Calu3 (cell line): ENCODE data around the gene EP300. TPM values are rescaled to one million over a fixed set of nuclear protein-coding genes. Genes with fewer than 3 reads are reported as not detected.
A peak's percentile ranks its signal among the peaks of the same experiment; 100 is the strongest.
"Not testable (repeated sequence)": the region's sequence is repeated elsewhere in the genome, so short reads cannot be mapped to it uniquely, and the experiment has no call there.

ENCODE experiments used
- BruUV-seq: library from RNA; stranded (reverse); fragments of 400-500 nt; replicated peaks from 2 replicates; lab custom pipeline; 2021; lab: Mats Ljungman, UMichigan
- CTCF ChIA-PET: fragments of 300-600 bp; sonication (Branson Sonifier 250); formaldehyde crosslinking; loops from one replicate; lab custom pipeline; 2022; ENCODE audit warnings: antibody characterized with exemption; lab: Charles Lee
- DNase-seq: peaks from one replicate; pipeline ENCODE4 v3.0.0; 2022
- H3K27ac Mint-ChIP-seq: one replicate; pipeline ENCODE4 v1.8.0; 2022; ENCODE audit warnings: mixed read lengths; ENCODE audit not compliant: unreplicated experiment
- H3K27me3 Mint-ChIP-seq: one replicate; pipeline ENCODE4 v1.8.0; 2022; ENCODE audit warnings: mixed read lengths; ENCODE audit not compliant: unreplicated experiment
- H3K36me3 Mint-ChIP-seq: one replicate; pipeline ENCODE4 v1.8.0; 2022; ENCODE audit warnings: mild to moderate bottlenecking, moderate library complexity, mixed read lengths; ENCODE audit not compliant: insufficient read depth, unreplicated experiment
- H3K4me1 Mint-ChIP-seq: one replicate; pipeline ENCODE4 v1.8.0; 2022; ENCODE audit warnings: mild to moderate bottlenecking, low read depth, mixed read lengths; ENCODE audit not compliant: unreplicated experiment
- H3K4me3 Mint-ChIP-seq: one replicate; pipeline ENCODE4 v1.8.0; 2022; ENCODE audit warnings: mild to moderate bottlenecking, low read depth, moderate library complexity, mixed read lengths; ENCODE audit not compliant: unreplicated experiment
- H3K9me3 Mint-ChIP-seq: one replicate; pipeline ENCODE4 v1.8.0; 2022; ENCODE audit warnings: low read depth, mixed read lengths; ENCODE audit not compliant: unreplicated experiment
- CTCF ChIP-seq: fragments of 200-600 bp; IDR thresholded peaks from one replicate; pipeline ENCODE4 v1.8.0; 2022; ENCODE audit warnings: antibody characterized with exemption; ENCODE audit not compliant: unreplicated experiment
- intact Hi-C: fragments of 100-400 bp; cut with micrococcal nuclease; formaldehyde crosslinking; loops from one replicate; pipeline ENCODE4 v1.10.0; 2022; ENCODE audit not compliant: unreplicated experiment
- total RNA-seq: library from RNA; stranded (reverse); gene quantifications from 2 replicates; pipeline ENCODE4 v1.2.3, GENCODE V29; 2022

Gene EP300
- total RNA-seq, 1 experiment from 2014 or later = 71.5 TPM

DNA sequence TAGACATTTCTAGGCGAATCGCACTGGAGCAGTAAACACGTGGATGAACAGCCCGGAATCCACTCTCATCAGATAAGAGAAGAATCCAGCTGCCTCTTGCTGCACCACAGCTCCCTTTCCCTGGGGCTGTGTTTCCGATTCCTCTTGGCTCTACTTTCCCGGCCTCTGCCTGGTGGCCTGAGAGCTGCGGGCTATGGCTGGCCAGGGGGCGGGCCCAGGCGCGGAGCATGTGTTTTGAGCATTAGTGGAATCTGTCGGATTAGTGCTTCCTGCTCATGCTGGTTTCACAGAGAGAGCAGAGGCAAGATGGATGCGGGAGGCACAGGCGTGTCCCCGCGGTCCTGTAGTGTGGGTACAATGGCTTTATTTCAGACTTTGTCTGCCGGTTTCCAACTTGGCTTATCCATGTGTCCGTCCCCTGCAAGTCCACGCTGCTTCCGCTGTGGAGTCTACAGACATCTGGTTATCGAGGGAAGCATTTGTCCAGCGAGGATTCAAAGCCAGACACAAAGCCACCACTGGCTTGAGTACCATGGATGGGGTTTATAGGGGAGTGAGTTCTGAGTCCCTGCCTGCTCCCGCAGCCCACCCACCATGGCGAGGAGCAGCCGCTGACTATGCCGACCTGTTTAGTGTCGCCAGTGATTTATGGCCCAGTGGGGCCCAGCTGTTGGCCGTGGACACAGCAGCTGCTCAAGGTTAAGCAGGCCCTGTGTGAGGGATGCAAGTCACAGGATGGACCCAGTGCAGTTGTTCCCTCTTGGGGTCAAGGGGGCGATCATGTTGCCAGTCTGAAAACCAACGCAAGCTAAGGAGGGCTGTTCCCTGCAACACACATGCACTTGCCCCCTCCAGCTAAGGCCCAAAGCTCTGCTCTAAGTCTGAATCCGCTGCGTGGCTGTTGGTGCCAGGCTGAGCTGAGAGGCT lies 43.3 kb upstream of the EP300 start:
- H3K4me3 Mint-ChIP-seq = no peak overlapping the region
- DNase-seq = peak; percentile 33
- H3K27me3 Mint-ChIP-seq = no peaks in the 10 kb centered on the region
- no TSS peak for BruUV-seq
- CTCF ChIA-PET = interaction anchor here (0.5 to 0.6 kb wide), 2 partner anchors 21 to 113 kb away, joined by 4 to 7 read pairs; no protein-coding TSS in a partner anchor
- H3K36me3 Mint-ChIP-seq = no peaks in the 10 kb centered on the region
- TF ChIP-seq CTCF = no peak
- H3K9me3 Mint-ChIP-seq = no peaks in the 10 kb centered on the region
- intact Hi-C loops = no loop called here
- peaks cover 21% of the 10 kb centered on the region for H3K4me1 Mint-ChIP-seq
- H3K27ac Mint-ChIP-seq = no peak overlapping the region

DNA sequence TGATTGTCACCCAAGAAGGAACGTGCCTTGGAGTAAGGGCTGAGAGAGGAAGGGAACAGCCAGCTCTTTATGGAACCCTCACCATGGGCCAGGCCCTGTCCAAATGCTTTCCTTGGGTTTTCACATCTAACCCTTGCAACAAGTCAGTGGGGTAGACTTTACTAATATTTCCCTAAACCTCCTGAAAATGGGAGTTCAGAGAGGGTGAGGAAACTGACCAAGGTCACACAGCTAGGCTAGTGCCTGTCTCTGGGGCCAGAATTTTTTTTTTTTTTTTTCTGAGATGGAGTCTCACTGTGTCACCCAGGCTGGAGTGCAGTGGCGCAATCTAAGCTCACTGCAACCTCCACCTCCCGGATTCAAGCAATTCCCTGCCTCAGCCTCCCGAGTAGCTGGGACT lies 42.6 kb upstream of the EP300 start:
- H3K36me3 Mint-ChIP-seq, H3K27ac Mint-ChIP-seq, H3K27me3 Mint-ChIP-seq, BruUV-seq, H3K9me3 Mint-ChIP-seq, DNase-seq, H3K4me3 Mint-ChIP-seq, intact Hi-C loops: not testable (repeated sequence)
- CTCF ChIA-PET = interaction anchor here (0.5 kb wide), 1 partner anchor 113 kb away, joined by 4 read pairs; no protein-coding TSS in a partner anchor
- H3K4me1 Mint-ChIP-seq = peaks cover 21% of the 10 kb centered on the region

GRCh38 chr22:41050883-41051282 lies 41.5 kb upstream of the EP300 start:
- Mint-ChIP-seq H3K4me3 (no peak overlapping the region), H3K36me3 (no peaks in the 10 kb centered on the region), H3K27me3 (no peaks in the 10 kb centered on the region), H3K9me3 (no peaks in the 10 kb centered on the region), H3K4me1 (peaks cover 21% of the 10 kb centered on the region), H3K27ac (no peak overlapping the region)
- DNase-seq = no peak
- intact Hi-C loops = no loop called here
- no peak for TF ChIP-seq CTCF
- no TSS peak for BruUV-seq
- CTCF ChIA-PET = no interaction called here

- CTCF ChIA-PET = interaction anchor here (0.7 to 1.5 kb wide), 3 partner anchors 8 to 130 kb away, joined by 3 to 8 read pairs (median 3); no protein-coding TSS in a partner anchor
- H3K27ac Mint-ChIP-seq = peak overlapping the region; percentile 30
Measured at GRCh38 chr22:41052661-41053490, 39.5 kb upstream of the EP300 start.

More at GRCh38 chr22:41052661-41053490, 39.5 kb upstream of the EP300 start:
- no peaks in the 10 kb centered on the region for H3K9me3 Mint-ChIP-seq
- peak overlapping the region; percentile 30 for H3K4me3 Mint-ChIP-seq
- peaks cover 21% of the 10 kb centered on the region for H3K4me1 Mint-ChIP-seq
- H3K36me3 Mint-ChIP-seq = no peaks in the 10 kb centered on the region
- BruUV-seq = no TSS peak
- no peak for TF ChIP-seq CTCF
- intact Hi-C loops = no loop called here
- no peaks in the 10 kb centered on the region for H3K27me3 Mint-ChIP-seq
- DNase-seq = peak; percentile 11
